HepG2 (cell line): Measurements from ENCODE around the gene HLA-DMB. TPM values are rescaled to one million over a fixed set of nuclear protein-coding genes. Genes with fewer than 3 reads are reported as not detected.

Source experiments
- AGO2 ChIP-seq: fragments of 200-400 bp; formaldehyde crosslinking; optimal IDR thresholded peaks from 2 replicates; pipeline ENCODE3; 2017; ENCODE audit warnings: mild to moderate bottlenecking, low read depth, low read length, moderate library complexity
- ARNT ChIP-seq: fragments of 450-650 bp; IDR thresholded peaks from 2 replicates; pipeline ENCODE4 v1.6.1; 2017
- CHCHD3 ChIP-seq: sonication (generic); formaldehyde crosslinking; IDR thresholded peaks from 2 replicates; pipeline ENCODE4 v1.8.0; 2022; ENCODE audit warnings: mild to moderate bottlenecking, missing genetic modification reagents, moderate library complexity
- EHMT2 ChIP-seq: fragments of 200-600 bp; sonication (generic); IDR thresholded peaks from 2 replicates; pipeline ENCODE4 v1.7.0; 2017; ENCODE audit warnings: antibody characterized with exemption, low read depth, low read length, borderline replicate concordance
- NONO ChIP-seq, 2 experiments: fragments of 450-650 bp in 1 of 2; sonication (generic) in 1 of 2; formaldehyde crosslinking in 1 of 2; IDR thresholded peaks in 1 of 2; conservative IDR thresholded peaks in 1 of 2; 2 replicates each; pipeline versions ENCODE4 v1.6.1 to v1.8.0; 2017 to 2022; ENCODE audit warnings: mild to moderate bottlenecking in 1 of 2, missing genetic modification reagents in 1 of 2, moderate library complexity in 1 of 2
- RBFOX2 ChIP-seq: fragments of 200-400 bp; formaldehyde crosslinking; IDR thresholded peaks from 2 replicates; pipeline ENCODE4 v1.6.1; 2017; ENCODE audit warnings: low read depth, mild to moderate bottlenecking, low read length
- RBM22 ChIP-seq: fragments of 200-400 bp; formaldehyde crosslinking; optimal IDR thresholded peaks from 2 replicates; pipeline ENCODE3; 2017; ENCODE audit warnings: mild to moderate bottlenecking, low read length, moderate library complexity
- RFX3 ChIP-seq: IDR thresholded peaks from 2 replicates; pipeline ENCODE4 v1.6.1; 2016; ENCODE audit warnings: missing biosample characterization, missing genetic modification reagents
- XRCC5 ChIP-seq: fragments of 200-400 bp; formaldehyde crosslinking; optimal IDR thresholded peaks from 2 replicates; pipeline ENCODE3; 2017; ENCODE audit warnings: mild to moderate bottlenecking, low read length
- ZBTB21 ChIP-seq: sonication (generic); formaldehyde crosslinking; IDR thresholded peaks from 2 replicates; pipeline ENCODE4 v1.4.0; 2020; ENCODE audit warnings: missing genetic modification reagents
- ZC3H13 ChIP-seq: sonication (generic); formaldehyde crosslinking; IDR thresholded peaks from 2 replicates; pipeline ENCODE4 v1.8.1; 2023; ENCODE audit warnings: mild to moderate bottlenecking, missing genetic modification reagents, moderate library complexity
- ZNF260 ChIP-seq: sonication (generic); formaldehyde crosslinking; IDR thresholded peaks from 2 replicates; pipeline ENCODE4 v1.4.0; 2020; ENCODE audit warnings: missing genetic modification reagents, low read depth, mild to moderate bottlenecking, borderline replicate concordance
- ZNF317 ChIP-seq: sonication (generic); formaldehyde crosslinking; IDR thresholded peaks from 2 replicates; pipeline ENCODE4 v1.5.0; 2020; ENCODE audit warnings: mild to moderate bottlenecking, missing genetic modification reagents
- ZNF501 ChIP-seq: sonication (generic); formaldehyde crosslinking; IDR thresholded peaks from 2 replicates; pipeline ENCODE4 v1.5.1; 2020; ENCODE audit warnings: mild to moderate bottlenecking, moderate library complexity, missing genetic modification reagents
- ZNF629 ChIP-seq: sonication (generic); formaldehyde crosslinking; conservative IDR thresholded peaks from 2 replicates; pipeline ENCODE4 v1.5.0; 2020; ENCODE audit warnings: missing genetic modification reagents
- ZNF737 ChIP-seq: sonication (generic); formaldehyde crosslinking; IDR thresholded peaks from 2 replicates; pipeline ENCODE4 v1.5.0; 2020; ENCODE audit warnings: missing genetic modification reagents, mild to moderate bottlenecking, borderline replicate concordance
- ZNF773 ChIP-seq: sonication (generic); formaldehyde crosslinking; IDR thresholded peaks from 2 replicates; pipeline ENCODE4 v1.4.0; 2020; ENCODE audit warnings: missing genetic modification reagents, borderline replicate concordance
- ZNF883 ChIP-seq: sonication (generic); formaldehyde crosslinking; IDR thresholded peaks from 2 replicates; pipeline ENCODE4 v1.5.1; 2020; ENCODE audit warnings: mild to moderate bottlenecking, missing genetic modification reagents; ENCODE audit errors: not compliant biosample characterization
- polyA plus RNA-seq, 8 experiments: library from polyadenylated mRNA; depleted of rRNA in 3 of 8; stranded (reverse) in 7 of 8; unstranded in 1 of 8; fragments of >200 nt; fragmentation: Illumina TruSeq in 4 of 8; extraction: Trizol in 4 of 8; gene quantifications; 2 replicates each; pipeline versions ENCODE4 v1.2.1 to v1.2.3, GENCODE V29; 2011 to 2016; ENCODE audit warnings: low read depth in 4 of 8, missing spikeins in 1 of 8, mixed read lengths in 1 of 8; ENCODE audit not compliant: insufficient read depth in 1 of 8
- total RNA-seq, 5 experiments: library from RNA; depleted of rRNA; stranded (reverse); fragments of >200 nt; fragmentation: Illumina TruSeq; extraction: Trizol; gene quantifications; 2 replicates each; pipeline ENCODE4 v1.2.3, GENCODE V29; 2016; ENCODE audit warnings: low read depth in 1 of 5
- TF ChIP-seq, protein P1 (sequence below): sonication (generic); formaldehyde crosslinking; IDR thresholded peaks from one replicate; pipeline ENCODE4 v1.5.1; 2020; ENCODE audit warnings: mild to moderate bottlenecking, missing genetic modification reagents; ENCODE audit errors: not compliant biosample characterization
- TF ChIP-seq, protein P2 (sequence below): sonication (generic); formaldehyde crosslinking; IDR thresholded peaks from 2 replicates; pipeline ENCODE4 v1.5.1; 2020; ENCODE audit warnings: mild to moderate bottlenecking, moderate library complexity, missing genetic modification reagents

Gene HLA-DMB
- total and polyA plus RNA-seq, 2 of the 13 experiments (the other 11 are each of a cell fraction or from before 2014, with no cell fraction given), result not detected

DNA sequence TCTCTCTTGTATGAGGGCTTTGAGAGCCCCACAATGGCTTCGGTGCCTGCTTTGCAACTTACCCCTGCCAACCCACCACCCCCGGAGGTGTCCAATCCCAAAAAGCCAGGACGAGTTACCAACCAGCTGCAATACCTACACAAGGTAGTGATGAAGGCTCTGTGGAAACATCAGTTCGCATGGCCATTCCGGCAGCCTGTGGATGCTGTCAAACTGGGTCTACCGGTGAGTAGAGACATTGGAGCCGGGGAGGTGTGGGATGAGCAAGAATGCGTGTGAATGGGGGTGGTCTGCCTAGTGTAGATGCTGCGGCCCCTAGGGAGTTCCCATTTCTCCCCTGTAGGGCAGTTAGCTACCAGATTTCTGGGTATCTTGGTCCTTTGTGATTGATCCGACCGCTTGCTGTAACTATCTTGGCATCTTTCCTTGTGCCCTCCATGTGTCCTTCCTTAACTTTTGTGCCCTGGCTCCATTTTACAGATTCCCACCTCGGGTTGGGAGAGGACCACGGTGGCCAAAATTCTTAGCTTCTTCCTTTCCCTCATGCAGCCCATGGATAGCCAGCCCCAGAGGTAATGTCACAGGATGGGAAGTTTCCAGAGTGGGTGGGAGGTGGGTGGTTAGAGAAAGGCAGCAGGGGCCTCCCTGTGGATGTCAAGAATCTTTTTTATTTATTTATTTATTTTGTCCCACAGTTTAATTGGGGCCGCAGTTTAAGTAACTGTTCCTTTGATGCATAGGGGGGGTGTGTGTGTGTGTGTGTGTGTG, 33.9 kb upstream of the HLA-DMB start (continued):
- TF ChIP-seq, protein P1, sequence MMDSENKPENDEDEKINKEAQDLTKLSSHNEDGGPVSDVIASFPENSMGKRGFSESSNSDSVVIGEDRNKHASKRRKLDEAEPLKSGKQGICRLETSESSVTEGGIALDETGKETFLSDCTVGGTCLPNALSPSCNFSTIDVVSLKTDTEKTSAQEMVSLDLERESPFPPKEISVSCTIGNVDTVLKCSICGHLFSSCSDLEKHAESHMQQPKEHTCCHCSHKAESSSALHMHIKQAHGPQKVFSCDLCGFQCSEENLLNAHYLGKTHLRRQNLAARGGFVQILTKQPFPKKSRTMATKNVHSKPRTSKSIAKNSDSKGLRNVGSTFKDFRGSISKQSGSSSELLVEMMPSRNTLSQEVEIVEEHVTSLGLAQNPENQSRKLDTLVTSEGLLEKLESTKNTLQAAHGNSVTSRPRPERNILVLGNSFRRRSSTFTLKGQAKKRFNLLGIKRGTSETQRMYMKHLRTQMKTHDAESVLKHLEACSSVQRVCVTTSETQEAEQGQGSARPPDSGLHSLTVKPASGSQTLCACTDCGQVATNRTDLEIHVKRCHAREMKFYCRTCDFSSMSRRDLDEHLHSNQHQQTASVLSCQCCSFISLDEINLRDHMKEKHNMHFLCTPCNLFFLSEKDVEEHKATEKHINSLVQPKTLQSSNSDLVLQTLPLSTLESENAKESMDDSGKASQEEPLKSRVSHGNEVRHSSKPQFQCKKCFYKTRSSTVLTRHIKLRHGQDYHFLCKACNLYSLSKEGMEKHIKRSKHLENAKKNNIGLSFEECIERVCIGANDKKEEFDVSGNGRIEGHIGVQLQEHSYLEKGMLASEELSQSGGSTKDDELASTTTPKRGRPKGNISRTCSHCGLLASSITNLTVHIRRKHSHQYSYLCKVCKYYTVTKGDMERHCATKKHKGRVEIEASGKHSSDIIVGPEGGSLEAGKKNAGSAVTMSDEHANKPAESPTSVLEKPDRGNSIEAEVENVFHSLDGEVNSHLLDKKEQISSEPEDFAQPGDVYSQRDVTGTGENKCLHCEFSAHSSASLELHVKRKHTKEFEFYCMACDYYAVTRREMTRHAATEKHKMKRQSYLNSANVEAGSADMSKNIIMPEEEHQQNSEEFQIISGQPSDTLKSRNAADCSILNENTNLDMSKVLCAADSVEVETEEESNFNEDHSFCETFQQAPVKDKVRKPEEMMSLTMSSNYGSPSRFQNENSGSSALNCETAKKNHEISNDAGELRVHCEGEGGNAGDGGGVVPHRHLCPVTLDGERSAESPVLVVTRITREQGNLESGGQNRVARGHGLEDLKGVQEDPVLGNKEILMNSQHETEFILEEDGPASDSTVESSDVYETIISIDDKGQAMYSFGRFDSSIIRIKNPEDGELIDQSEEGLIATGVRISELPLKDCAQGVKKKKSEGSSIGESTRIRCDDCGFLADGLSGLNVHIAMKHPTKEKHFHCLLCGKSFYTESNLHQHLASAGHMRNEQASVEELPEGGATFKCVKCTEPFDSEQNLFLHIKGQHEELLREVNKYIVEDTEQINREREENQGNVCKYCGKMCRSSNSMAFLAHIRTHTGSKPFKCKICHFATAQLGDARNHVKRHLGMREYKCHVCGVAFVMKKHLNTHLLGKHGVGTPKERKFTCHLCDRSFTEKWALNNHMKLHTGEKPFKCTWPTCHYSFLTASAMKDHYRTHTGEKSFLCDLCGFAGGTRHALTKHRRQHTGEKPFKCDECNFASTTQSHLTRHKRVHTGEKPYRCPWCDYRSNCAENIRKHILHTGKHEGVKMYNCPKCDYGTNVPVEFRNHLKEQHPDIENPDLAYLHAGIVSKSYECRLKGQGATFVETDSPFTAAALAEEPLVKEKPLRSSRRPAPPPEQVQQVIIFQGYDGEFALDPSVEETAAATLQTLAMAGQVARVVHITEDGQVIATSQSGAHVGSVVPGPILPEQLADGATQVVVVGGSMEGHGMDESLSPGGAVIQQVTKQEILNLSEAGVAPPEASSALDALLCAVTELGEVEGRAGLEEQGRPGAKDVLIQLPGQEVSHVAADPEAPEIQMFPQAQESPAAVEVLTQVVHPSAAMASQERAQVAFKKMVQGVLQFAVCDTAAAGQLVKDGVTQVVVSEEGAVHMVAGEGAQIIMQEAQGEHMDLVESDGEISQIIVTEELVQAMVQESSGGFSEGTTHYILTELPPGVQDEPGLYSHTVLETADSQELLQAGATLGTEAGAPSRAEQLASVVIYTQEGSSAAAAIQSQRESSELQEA (CRISPR knock-in tag), result peak; percentile 57
- TF ChIP-seq ZNF737 (CRISPR knock-in tag) (0 out of 2 replicates have a peak, but pooled peaks have one; percentile 35), RFX3 (CRISPR knock-in tag) (no peak), ZNF629 (CRISPR knock-in tag) (peak; percentile 64; the same call in 1 of the 2 replicates), ARNT (no peak), ZNF501 (CRISPR knock-in tag) (peak; percentile 48; the same call in 1 of the 2 replicates), ZC3H13 (CRISPR knock-in tag) (peak; percentile 18; the same call in 1 of the 2 replicates), ZNF317 (CRISPR knock-in tag) (0 out of 2 replicates have a peak, but pooled peaks have one; percentile 23), EHMT2 (no peak), AGO2 (peak; percentile 73), CHCHD3 (CRISPR knock-in tag) (no peak), ZBTB21 (CRISPR knock-in tag) (no peak), RBM22 (peak; percentile 64), XRCC5 (peak; percentile 49), NONO (IDR thresholded peaks at IDR 0.05) (no peak), NONO (CRISPR knock-in tag; conservative IDR thresholded peaks at IDR 0.05) (no peak), ZNF883 (peak; percentile 39), RBFOX2 (peak; percentile 37; the same call in 1 of the 2 replicates), ZNF260 (CRISPR knock-in tag) (no peak), ZNF773 (CRISPR knock-in tag) (no peak)
- TF ChIP-seq, protein P2, sequence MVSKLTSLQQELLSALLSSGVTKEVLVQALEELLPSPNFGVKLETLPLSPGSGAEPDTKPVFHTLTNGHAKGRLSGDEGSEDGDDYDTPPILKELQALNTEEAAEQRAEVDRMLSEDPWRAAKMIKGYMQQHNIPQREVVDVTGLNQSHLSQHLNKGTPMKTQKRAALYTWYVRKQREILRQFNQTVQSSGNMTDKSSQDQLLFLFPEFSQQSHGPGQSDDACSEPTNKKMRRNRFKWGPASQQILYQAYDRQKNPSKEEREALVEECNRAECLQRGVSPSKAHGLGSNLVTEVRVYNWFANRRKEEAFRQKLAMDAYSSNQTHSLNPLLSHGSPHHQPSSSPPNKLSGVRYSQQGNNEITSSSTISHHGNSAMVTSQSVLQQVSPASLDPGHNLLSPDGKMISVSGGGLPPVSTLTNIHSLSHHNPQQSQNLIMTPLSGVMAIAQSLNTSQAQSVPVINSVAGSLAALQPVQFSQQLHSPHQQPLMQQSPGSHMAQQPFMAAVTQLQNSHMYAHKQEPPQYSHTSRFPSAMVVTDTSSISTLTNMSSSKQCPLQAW (CRISPR knock-in tag), result peak; percentile 37; the same call in 1 of the 2 replicates
